Stimulated activated memory B cell treated with anti-CD40 and anti-IgM and Interleukin-4, amounts not matched to agents 10 μg/mL and 1 μg/mL and 100 μg/mL, for 72 hours (primary cell): ENCODE data around the gene IFNLR1.

Experiments
- ATAC-seq: fragments of 150-1000 bp; cut with Tn5 transposase; 2 replicates; pipeline ENCODE4 v1.10.0; 2021
- H3K27ac Mint-ChIP-seq: one replicate; pipeline ENCODE4 v1.8.0; 2022; ENCODE audit warnings: mild to moderate bottlenecking, mixed read lengths
- H3K27me3 Mint-ChIP-seq: one replicate; pipeline ENCODE4 v1.8.0; 2022; ENCODE audit warnings: mixed read lengths
- H3K36me3 Mint-ChIP-seq: one replicate; pipeline ENCODE4 v1.8.0; 2022; ENCODE audit warnings: mixed read lengths
- H3K4me1 Mint-ChIP-seq: one replicate; pipeline ENCODE4 v1.8.0; 2022; ENCODE audit warnings: mixed read lengths
- H3K4me3 Mint-ChIP-seq: one replicate; pipeline ENCODE4 v1.8.0; 2022; ENCODE audit warnings: mild to moderate bottlenecking, moderate library complexity, mixed read lengths
- H3K9me3 Mint-ChIP-seq: one replicate; pipeline ENCODE4 v1.8.0; 2022; ENCODE audit warnings: mixed read lengths

The IFNLR1 gene

GRCh38 chr1:24105368-24106160 lies 81.5 kb downstream of the IFNLR1 start:
- no peaks in the 10 kb centered on the region for H3K36me3 Mint-ChIP-seq
- H3K27me3 Mint-ChIP-seq, result no peaks in the 10 kb centered on the region
- ATAC-seq, result no peak
- no peak overlapping the region for H3K27ac Mint-ChIP-seq
- no peaks in the 10 kb centered on the region for H3K4me1 Mint-ChIP-seq
- no peaks in the 10 kb centered on the region for H3K9me3 Mint-ChIP-seq
- H3K4me3 Mint-ChIP-seq, result no peak overlapping the region

DNA sequence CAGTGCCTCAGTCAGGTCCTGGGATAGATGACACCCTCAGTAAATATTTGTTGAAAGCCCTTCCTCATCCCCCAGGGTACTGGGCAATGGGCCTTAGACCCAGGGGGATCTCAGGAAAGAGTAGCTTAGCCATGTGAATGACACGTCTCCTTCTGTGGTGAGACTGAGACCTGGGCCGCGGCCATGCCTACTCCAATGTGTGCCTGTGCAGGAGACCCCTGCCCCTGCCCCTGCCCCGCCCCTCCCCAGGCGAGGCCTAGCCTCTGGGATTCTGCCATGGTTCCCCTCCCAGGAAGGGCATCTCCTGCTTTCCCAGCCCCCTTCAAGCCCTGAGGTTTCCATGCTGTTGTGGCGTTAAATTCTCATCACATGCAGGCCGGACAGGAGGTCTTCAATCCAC lies 82.2 kb downstream of the IFNLR1 start:
- Mint-ChIP-seq H3K4me1 (no peaks in the 10 kb centered on the region), H3K9me3 (no peaks in the 10 kb centered on the region), H3K27ac (no peak overlapping the region), H3K36me3 (no peaks in the 10 kb centered on the region), H3K4me3 (no peak overlapping the region), H3K27me3 (no peaks in the 10 kb centered on the region)
- no peak for ATAC-seq
